Measurements from ENCODE around the gene CASQ2.

- TF ChIP-seq EZH2 (IDR thresholded peaks at IDR 0.05; ENCODE audit: borderline replicate concordance, insufficient read depth, low read length, poor library complexity, severe bottlenecking), result no peak
- TF ChIP-seq CTCF (IDR thresholded peaks at IDR 0.05; ENCODE audit: poor library complexity, severe bottlenecking), result peak; percentile 71
- TF ChIP-seq POLR2AphosphoS5 (IDR thresholded peaks at IDR 0.05), result no peak
- peak; percentile 68 for TF ChIP-seq SMC3 (conservative IDR thresholded peaks at IDR 0.05; ENCODE audit: poor library complexity)
- TF ChIP-seq TAF1 (IDR thresholded peaks at IDR 0.05; ENCODE audit: low read depth), result no peak
Observed at GRCh38 chr1:115807723-115808122, 39.2 kb upstream of the CASQ2 start.

All from neural cell (in vitro differentiated cells).